ENCODE measurements around the gene CRACDL. TPM values are rescaled to one million over a fixed set of nuclear protein-coding genes. Genes with fewer than 3 reads are reported as not detected.

The CRACDL gene
- total and polyA plus RNA-seq, 8 donors = 3.6 to 11.0 (median 6.0) TPM

- Histone ChIP-seq H3K27ac (no peak overlapping the region), H3K9me3 (no peaks in the 10 kb centered on the region), H3K4me3 (no peak overlapping the region), H3K4me1 (no peaks in the 10 kb centered on the region), H3K27me3 (no peaks in the 10 kb centered on the region), H3K36me3 (no peaks in the 10 kb centered on the region)
- FAIRE-seq = no peak
- ATAC-seq = peak in 1 of 4 donors; percentile 39
- intact Hi-C loops (cut with DNase I) = no loop called here
- TF ChIP-seq, protein P1, sequence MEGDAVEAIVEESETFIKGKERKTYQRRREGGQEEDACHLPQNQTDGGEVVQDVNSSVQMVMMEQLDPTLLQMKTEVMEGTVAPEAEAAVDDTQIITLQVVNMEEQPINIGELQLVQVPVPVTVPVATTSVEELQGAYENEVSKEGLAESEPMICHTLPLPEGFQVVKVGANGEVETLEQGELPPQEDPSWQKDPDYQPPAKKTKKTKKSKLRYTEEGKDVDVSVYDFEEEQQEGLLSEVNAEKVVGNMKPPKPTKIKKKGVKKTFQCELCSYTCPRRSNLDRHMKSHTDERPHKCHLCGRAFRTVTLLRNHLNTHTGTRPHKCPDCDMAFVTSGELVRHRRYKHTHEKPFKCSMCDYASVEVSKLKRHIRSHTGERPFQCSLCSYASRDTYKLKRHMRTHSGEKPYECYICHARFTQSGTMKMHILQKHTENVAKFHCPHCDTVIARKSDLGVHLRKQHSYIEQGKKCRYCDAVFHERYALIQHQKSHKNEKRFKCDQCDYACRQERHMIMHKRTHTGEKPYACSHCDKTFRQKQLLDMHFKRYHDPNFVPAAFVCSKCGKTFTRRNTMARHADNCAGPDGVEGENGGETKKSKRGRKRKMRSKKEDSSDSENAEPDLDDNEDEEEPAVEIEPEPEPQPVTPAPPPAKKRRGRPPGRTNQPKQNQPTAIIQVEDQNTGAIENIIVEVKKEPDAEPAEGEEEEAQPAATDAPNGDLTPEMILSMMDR (IDR thresholded peaks at IDR 0.05) = no peak
- WGBS, 2 donors = 72 to 75% methylated on average over 5 of the region's 5 CpGs
- DNase-seq = no peak
Observed at GRCh38 chr2:98899041-98899702, 36.9 kb downstream of the CRACDL start.

- ATAC-seq (no peak), FAIRE-seq (no peak), DNase-seq (no peak)
- H3K27me3 ChIP-seq = no peaks in the 10 kb centered on the region
- H3K27ac ChIP-seq = no peak overlapping the region
- no peak overlapping the region for H3K4me3 ChIP-seq
- H3K9me3 ChIP-seq = no peaks in the 10 kb centered on the region
- intact Hi-C loops (cut with DNase I) = no loop called here
- no peaks in the 10 kb centered on the region for H3K4me1 ChIP-seq
- WGBS, 2 donors = 93 to 94% methylated on average over 13 of the region's 13 CpGs
- no peaks in the 10 kb centered on the region for H3K36me3 ChIP-seq
- TF ChIP-seq, protein P1 (IDR thresholded peaks at IDR 0.05) = no peak
Observed at GRCh38 chr2:98898423-98898841, 37.6 kb downstream of the CRACDL start.

DNA sequence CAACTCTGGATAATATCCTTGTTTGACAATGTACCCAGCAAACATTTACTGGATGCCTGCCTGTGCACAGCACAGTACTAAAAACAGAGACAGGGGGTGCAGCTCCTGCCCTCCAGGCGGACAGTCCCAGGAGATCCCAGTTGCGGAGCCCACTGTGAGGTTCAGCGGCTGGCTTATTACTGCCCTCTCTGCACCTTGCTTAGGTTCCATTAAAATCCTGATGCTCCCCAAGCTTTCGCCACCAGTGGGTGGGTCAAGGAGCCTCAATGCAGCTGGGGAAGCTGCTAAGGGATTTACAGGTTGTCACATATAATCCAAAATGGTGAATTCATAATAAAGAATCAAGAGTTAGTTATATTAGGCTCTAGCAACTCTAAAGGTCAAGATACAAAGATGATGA lies 38.3 kb downstream of the CRACDL start:
- intact Hi-C loops (cut with DNase I) = no loop called here
- Histone ChIP-seq H3K4me1 (no peaks in the 10 kb centered on the region), H3K27me3 (no peaks in the 10 kb centered on the region), H3K4me3 (no peak overlapping the region), H3K36me3 (no peaks in the 10 kb centered on the region), H3K27ac (no peak overlapping the region), H3K9me3 (no peaks in the 10 kb centered on the region)
- DNase-seq (no peak), ATAC-seq (no peak), FAIRE-seq (no peak)
- TF ChIP-seq, protein P1 (IDR thresholded peaks at IDR 0.05) = no peak
- WGBS, 2 donors = 95 to 98% methylated on average over 4 of the region's 4 CpGs

- Histone ChIP-seq H3K4me1 (no peaks in the 10 kb centered on the region), H3K9me3 (no peaks in the 10 kb centered on the region), H3K4me3 (no peak overlapping the region), H3K27ac (no peak overlapping the region), H3K36me3 (no peaks in the 10 kb centered on the region), H3K27me3 (no peaks in the 10 kb centered on the region)
- 89 to 91% methylated on average over 9 of the region's 9 CpGs for WGBS, 2 donors
- intact Hi-C loops (cut with DNase I) = no loop called here
- FAIRE-seq (no peak), DNase-seq (no peak), ATAC-seq (no peak)
- TF ChIP-seq, protein P1 (IDR thresholded peaks at IDR 0.05) = no peak
Observed at GRCh38 chr2:98896944-98897343, 39.1 kb downstream of the CRACDL start.

DNA sequence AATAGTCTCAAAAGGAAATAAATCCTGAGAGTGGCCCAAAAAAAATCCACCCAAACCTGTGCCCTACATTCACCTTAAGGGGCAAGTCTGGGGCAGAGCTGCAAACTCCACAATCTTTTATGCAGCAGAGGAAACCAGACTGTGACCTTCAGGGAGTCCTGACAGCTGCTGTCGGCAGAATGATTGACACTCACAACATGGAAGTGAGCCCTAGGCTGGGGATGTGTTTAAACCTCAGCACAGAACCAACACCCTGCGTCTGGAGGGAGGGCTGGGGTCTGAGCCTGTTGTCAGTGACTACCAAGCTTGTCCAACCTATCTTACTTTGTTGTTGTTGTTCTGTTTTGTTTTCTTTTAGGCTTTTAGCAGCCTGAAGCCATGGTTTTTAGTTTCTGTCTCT lies 39.6 kb downstream of the CRACDL start:
- H3K4me1 ChIP-seq = no peaks in the 10 kb centered on the region
- TF ChIP-seq, protein P1 (IDR thresholded peaks at IDR 0.05) = no peak
- DNase-seq (no peak), ATAC-seq (no peak), FAIRE-seq (no peak)
- intact Hi-C loops (cut with DNase I) = no loop called here
- no peaks in the 10 kb centered on the region for H3K27me3 ChIP-seq
- no peaks in the 10 kb centered on the region for H3K36me3 ChIP-seq
- no peak overlapping the region for H3K27ac ChIP-seq
- H3K4me3 ChIP-seq = no peak overlapping the region
- WGBS, 2 donors = 27 to 34% methylated on average over 2 of the region's 2 CpGs
- H3K9me3 ChIP-seq = no peaks in the 10 kb centered on the region

Measured in pancreas (tissue), 10 donors.